Stimulated activated CD4-positive, alpha-beta T cell treated with anti-CD3 and anti-CD28 coated beads, Interleukin-12 subunit alpha, Interleukin-12 subunit beta, amount 100 ng/mL, for 48 hours (primary cell): ENCODE data around the gene CALHM5.

Experiments used
- DNase-seq, 3 donors: peaks; one replicate each; pipeline ENCODE4 v3.0.0-alpha.2; 2020; ENCODE audit warnings: low read depth in 2 of 3, low spot score in 1 of 3

The CALHM5 gene

GRCh38 chr6:116547358-116547757 is 35.9 kb downstream of the CALHM5 start:
- no peak for DNase-seq

- no peak for DNase-seq
Measured at GRCh38 chr6:116550796-116551195, 39.4 kb downstream of the CALHM5 start.

GRCh38 chr6:116553451-116553850 is 42.0 kb downstream of the CALHM5 start, which contains the start of gene CALHM4:
Gene CALHM4 (plus strand): TSS chr6:116553751. CDS start chr6:116553794, 43 bp downstream.
- no peak for DNase-seq

DNA sequence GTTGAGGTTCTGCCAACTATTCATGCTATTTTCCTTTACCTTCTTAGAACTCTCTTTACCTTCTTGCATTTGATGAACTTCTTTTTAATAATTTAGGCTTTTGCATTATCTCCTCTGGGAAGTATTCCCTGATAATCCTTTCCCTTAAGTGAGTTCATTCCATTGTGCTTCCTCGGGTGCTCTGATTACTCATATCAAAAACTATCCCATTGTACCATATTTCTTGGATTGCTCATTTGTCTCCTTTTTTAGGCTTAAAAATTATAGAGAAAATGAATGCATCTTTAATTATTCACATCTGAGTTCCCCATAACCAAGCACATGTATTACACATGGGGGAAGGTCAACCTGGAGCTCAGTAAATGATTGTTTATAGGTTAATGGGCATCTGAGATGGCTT is 44.6 kb downstream of the CALHM5 start:
- DNase-seq: no peak

GRCh38 chr6:116556814-116557415 is 45.5 kb downstream of the CALHM5 start:
- no peak for DNase-seq

- no peak for DNase-seq
Measured at GRCh38 chr6:116557893-116558292, 46.5 kb downstream of the CALHM5 start.

GRCh38 chr6:116560130-116560529 is 48.7 kb downstream of the CALHM5 start:
- DNase-seq: no peak

GRCh38 chr6:116561377-116562018 is 50.1 kb downstream of the CALHM5 start:
- DNase-seq: peak; percentile 42 to 77 (median 47)

DNA sequence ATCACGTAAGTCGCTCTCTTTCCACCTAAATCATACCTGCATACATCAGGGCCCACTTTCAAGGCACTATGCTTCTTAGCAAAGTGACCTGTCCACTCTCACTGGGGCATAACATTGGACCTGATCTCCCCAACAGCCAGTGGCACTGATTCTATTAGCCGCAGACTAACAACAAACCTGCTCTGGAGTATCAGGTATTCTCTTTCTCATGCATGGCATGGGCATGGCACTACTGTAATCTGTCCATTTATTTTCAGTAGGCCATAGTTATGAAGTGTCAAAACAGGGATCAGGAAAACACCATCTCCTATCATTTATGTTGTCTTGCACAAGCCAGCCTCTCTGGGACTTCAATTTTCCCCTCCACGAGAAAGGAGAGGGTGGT is 50.6 kb downstream of the CALHM5 start:
- DNase-seq: no peak

GRCh38 chr6:116562614-116563013 is 51.2 kb downstream of the CALHM5 start:
- DNase-seq: no peak

GRCh38 chr6:116563830-116564229 is 52.4 kb downstream of the CALHM5 start:
- DNase-seq: no peak

- no peak for DNase-seq
Measured at GRCh38 chr6:116564311-116564710, 52.9 kb downstream of the CALHM5 start.

DNA sequence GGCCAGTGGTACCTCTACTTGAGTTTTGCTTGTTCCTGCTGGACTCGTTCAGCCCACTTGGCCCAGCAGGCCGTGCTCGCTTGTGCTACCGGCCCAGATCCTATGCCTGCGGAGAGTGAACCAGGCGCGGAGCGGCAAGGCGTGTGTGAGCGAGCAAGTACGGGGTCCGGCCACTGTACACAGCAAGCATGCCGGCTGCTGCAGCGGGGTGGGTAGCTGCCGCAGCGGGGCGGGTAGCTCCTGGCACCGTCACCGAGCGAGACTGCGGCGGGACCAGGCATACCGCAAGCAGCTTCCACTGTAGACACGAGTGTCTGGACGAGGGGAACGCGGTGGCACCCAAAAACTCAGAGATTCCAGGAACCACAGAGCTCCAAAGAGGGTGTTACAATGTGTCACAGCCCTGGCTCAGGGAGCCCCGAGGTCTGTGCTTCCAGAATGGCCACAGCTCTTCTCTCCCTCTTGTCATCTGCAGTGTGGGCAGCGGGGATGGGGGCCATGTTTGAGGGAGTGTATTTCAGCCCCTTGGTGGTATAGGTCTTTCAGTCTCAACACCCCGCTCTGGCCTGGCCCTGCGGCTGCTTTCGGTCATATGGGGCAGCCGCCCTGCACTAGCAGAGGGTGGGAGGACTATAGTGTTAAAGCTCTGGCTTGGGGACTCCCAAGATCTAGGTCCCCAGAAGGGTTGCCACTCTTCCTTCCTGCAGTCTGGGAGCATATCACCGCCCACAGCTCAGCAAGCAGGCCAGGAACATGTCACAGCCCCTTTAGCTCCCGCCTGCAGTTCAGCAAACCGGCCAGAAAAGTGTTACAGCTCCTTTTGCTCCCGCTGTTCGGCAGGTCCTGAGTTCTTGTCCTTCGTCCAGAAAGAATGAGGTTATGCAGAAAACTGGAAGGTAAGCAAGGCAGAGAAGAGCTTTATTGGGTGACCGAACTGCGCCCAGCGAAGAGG is 53.8 kb downstream of the CALHM5 start:
- no peak for DNase-seq

DNA sequence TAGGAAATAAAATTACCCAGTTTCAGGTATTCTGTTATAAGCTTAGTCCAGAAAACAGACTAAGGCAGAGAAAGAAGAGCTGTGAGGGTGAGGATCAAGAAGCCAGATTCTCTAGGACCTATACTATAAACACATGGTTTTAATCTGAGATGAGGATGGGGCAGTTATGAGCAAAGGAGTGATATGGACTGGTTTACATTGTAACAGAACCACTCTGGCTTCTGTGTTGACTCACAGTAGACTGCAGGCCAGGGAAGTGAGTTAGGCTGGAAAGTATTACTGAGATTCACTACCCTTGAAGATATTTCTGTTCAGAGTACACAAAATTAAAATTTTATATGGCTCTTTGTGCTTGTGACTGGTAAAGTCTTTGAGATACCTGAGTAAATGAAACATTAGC is 56.7 kb downstream of the CALHM5 start:
- DNase-seq: no peak

GRCh38 chr6:116568821-116569755 is 57.6 kb downstream of the CALHM5 start:
- DNase-seq: no peak

DNA sequence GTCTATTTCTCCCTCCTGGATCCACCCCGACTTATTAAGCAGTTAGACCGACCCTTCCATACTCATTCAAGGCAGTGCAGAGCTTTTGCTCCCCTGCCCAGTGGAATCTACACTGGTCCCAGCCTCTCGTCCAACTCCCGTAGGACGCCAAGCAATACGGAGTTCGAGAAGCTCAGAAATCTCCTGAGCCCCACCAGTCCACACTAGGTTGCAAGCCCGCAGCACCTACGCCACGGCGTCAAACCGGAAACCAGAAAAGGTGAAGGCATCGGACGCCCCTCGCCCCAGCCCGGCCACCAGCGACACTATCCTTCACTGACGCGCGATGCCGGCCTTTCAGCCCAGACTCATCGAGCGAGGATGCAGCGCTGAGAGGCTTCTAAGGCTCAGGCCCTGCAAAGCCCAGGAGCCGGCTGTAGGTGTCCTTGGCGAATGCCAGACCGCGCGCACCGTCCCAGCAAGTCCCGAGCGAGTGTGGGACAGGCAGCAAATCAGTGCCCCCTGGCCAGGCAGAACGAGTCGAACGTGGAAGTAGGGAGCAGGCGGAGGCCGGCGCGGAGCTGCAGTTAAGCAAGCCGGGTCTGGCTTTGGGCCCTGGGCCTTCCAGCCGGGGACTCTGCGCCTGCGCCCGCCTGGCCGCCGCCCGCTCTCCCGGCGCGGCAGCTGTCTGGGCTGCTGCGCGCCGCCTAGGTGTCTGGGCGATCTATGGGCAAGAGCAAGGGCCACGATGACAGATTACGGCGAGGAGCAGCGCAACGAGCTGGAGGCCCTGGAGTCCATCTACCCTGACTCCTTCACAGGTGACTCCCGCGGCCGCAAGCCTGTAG is 59.6 kb downstream of the CALHM5 start, which contains the start of gene RWDD1:
Gene RWDD1, plus strand, starts transcription at position 649 of the 827 bp plus-strand sequence. Its CDS starts 79 bp downstream, at position 728.
- peak; percentile 96 to 99 (median 96) for DNase-seq

DNA sequence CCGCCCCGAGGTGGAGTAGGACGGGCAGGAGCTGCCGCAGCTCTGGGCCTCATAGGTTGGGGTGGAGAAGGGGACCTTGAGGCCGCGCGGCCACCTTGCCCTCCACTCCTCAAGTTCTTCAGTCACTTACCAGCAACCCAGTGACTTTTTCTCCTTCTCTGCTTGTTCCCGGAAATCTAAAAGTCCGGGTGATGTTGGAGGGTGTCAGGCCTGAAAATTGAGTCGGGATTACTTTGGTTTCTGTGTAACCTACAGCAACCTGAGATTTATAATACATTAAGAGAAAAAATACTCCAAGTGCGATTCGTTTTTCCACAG is 60.2 kb downstream of the CALHM5 start:
- DNase-seq: no peak

DNA sequence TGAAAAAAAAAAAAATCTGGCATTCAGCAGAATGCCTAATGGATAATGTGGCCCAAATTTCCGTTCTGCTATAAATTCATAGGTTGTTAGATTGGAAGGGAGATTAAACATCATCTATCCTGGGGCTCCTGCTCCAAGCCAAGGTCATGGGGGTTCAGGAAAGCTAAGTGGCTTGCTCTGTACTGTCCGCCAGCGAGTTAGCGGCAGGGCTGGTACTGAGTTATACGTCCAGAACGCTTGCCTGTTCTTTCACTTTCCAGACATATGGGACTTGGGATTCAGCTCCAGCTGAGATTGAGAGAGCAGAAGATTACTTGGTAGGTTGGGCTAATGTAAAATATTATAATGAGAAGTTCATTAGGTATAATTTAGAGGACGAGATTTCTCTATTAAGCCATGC is 60.7 kb downstream of the CALHM5 start:
- DNase-seq: no peak
